GM18868 (cell line): ENCODE results near the gene ETDC.

Experiments used
- ATAC-seq: cut with Tn5 transposase; IDR thresholded peaks from one replicate; pipeline ENCODE4 v1.9.1; 2021; ENCODE audit warnings: mild to moderate bottlenecking, moderate library complexity; ENCODE audit not compliant: unreplicated experiment

Gene ETDC

GRCh38 chrX:135345107-135345589 is 35.9 kb downstream of the ETDC start:
- ATAC-seq = no peak

DNA sequence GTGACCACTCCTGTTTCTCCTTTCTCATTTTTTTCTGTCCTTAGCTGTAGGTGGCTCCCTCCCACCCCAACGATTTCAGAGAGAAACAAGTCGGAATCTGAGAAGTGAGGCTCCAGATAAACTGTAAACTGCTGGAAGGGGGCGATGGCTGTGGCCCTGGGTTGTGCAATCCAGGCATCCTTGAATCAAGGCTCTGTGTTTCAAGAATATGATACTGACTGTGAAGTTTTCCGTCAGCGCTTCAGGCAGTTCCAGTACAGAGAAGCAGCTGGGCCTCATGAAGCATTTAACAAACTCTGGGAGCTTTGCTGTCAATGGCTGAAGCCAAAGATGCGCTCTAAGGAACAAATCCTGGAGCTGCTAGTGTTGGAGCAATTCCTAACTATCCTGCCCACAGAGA is 37.7 kb downstream of the ETDC start:
- ATAC-seq = no peak

- no peak for ATAC-seq
These were observed 38.2 kb downstream of the ETDC start for GRCh38 chrX:135347381-135348016.

GRCh38 chrX:135354288-135354687 is 45.0 kb downstream of the ETDC start:
- ATAC-seq = no peak
